ENCODE data around the gene TAS2R50. TPM values are rescaled to one million over a fixed set of nuclear protein-coding genes. Genes with fewer than 3 reads are reported as not detected.

The TAS2R50 gene
- total RNA-seq, 8 experiments from 2014 or later = 0.75 to 7.2 (median 1.8) TPM

GRCh38 chr12:10982244-10982643 is 4.5 kb downstream of the TAS2R50 start:
- 39 to 100% (median 94%) methylated on average over 1 to 5 of the region's 5 CpGs; no CpG with 5 or more reads in 1 of the 10 experiments for WGBS, 10 experiments
- ATAC-seq (replicated peaks in 6 of 8) = peak in 1 of 8 experiments; percentile 32
- no peak overlapping the region for H3K27ac ChIP-seq
- H3K4me3 ChIP-seq = no peak overlapping the region
- H3K4me1 ChIP-seq (replicated peaks in 1 of 2) = no peaks in the 10 kb centered on the region
- in situ Hi-C loops (cut with MboI; ENCODE audit: low pct_unique_long_range_greater_than_20kb in 2 of 9, low sequenced_read_pairs in 9 of 9, unreplicated experiment in 9 of 9) = no loop called here

GRCh38 chr12:10974965-10975364 is 11.7 kb downstream of the TAS2R50 start:
- no peak for ATAC-seq (replicated peaks in 6 of 8)
- 38 to 100% (median 95%) methylated on average over 1 to 3 of the region's 3 CpGs for WGBS, 10 experiments
- in situ Hi-C loops (cut with MboI; ENCODE audit: low pct_unique_long_range_greater_than_20kb in 2 of 9, low sequenced_read_pairs in 9 of 9, unreplicated experiment in 9 of 9) = loop anchor here in 2 of 9 experiments (25.0 kb wide), 1 partner anchor 212 kb away; the partner anchor contains the start of gene TAS2R42 (in 2 of the 2)
- H3K4me1 ChIP-seq (replicated peaks in 1 of 2) = no peaks in the 10 kb centered on the region
- no peak overlapping the region for H3K27ac ChIP-seq
- H3K4me3 ChIP-seq = no peak overlapping the region

- ATAC-seq (replicated peaks in 6 of 8) = peak in 1 of 8 experiments; percentile 26
- in situ Hi-C loops (cut with MboI; ENCODE audit: low pct_unique_long_range_greater_than_20kb in 2 of 9, low sequenced_read_pairs in 9 of 9, unreplicated experiment in 9 of 9) = loop anchor here in 2 of 9 experiments (25.0 kb wide), 1 partner anchor 218 kb away; the partner anchor contains the start of gene TAS2R42 (in 2 of the 2)
- Histone ChIP-seq H3K27ac (no peak overlapping the region), H3K4me3 (no peak overlapping the region), H3K4me1 (replicated peaks in 1 of 2) (no peaks in the 10 kb centered on the region)
- WGBS, 10 experiments = 60 to 100% (median 95%) methylated on average over 1 to 7 of the region's 15 CpGs
These were observed 17.8 kb downstream of the TAS2R50 start for GRCh38 chr12:10968765-10969456.

GRCh38 chr12:10967409-10967808 is 19.3 kb downstream of the TAS2R50 start:
- in situ Hi-C loops (cut with MboI; ENCODE audit: low pct_unique_long_range_greater_than_20kb in 2 of 9, low sequenced_read_pairs in 9 of 9, unreplicated experiment in 9 of 9) = loop anchor here in 2 of 9 experiments (25.0 kb wide), 1 partner anchor 220 kb away; the partner anchor contains the start of gene TAS2R42 (in 2 of the 2)
- no peak for ATAC-seq (replicated peaks in 6 of 8)
- H3K4me3 ChIP-seq = no peak overlapping the region
- WGBS, 10 experiments = 13 to 100% (median 50%) methylated on average over 1 to 2 of the region's 2 CpGs; no CpG with 5 or more reads in 4 of the 10 experiments
- no peaks in the 10 kb centered on the region for H3K4me1 ChIP-seq (replicated peaks in 1 of 2)
- no peak overlapping the region for H3K27ac ChIP-seq

- Histone ChIP-seq H3K4me1 (replicated peaks in 1 of 2) (no peaks in the 10 kb centered on the region), H3K27ac (no peak overlapping the region), H3K4me3 (no peak overlapping the region)
- in situ Hi-C loops (cut with MboI; ENCODE audit: low pct_unique_long_range_greater_than_20kb in 2 of 9, low sequenced_read_pairs in 9 of 9, unreplicated experiment in 9 of 9) = loop anchor here in 2 of 9 experiments (25.0 kb wide), 1 partner anchor 221 kb away; the partner anchor contains the start of gene TAS2R42 (in 2 of the 2)
- ATAC-seq (replicated peaks in 6 of 8) = no peak
These were observed 20.4 kb downstream of the TAS2R50 start for GRCh38 chr12:10966314-10966713.

- in situ Hi-C loops (cut with MboI; ENCODE audit: low pct_unique_long_range_greater_than_20kb in 2 of 9, low sequenced_read_pairs in 9 of 9, unreplicated experiment in 9 of 9) = loop anchor here in 2 of 9 experiments (25.0 kb wide), 1 partner anchor 222 kb away; the partner anchor contains the start of gene TAS2R42 (in 2 of the 2)
- ATAC-seq (replicated peaks in 6 of 8) = peak in 2 of 8 experiments; percentile 27 to 57
- WGBS, 10 experiments = 43 to 100% (median 100%) methylated on average over 1 of the region's 1 CpG; no CpG with 5 or more reads in 1 of the 10 experiments
- Histone ChIP-seq H3K27ac (no peak overlapping the region), H3K4me1 (replicated peaks in 1 of 2) (no peaks in the 10 kb centered on the region), H3K4me3 (no peak overlapping the region)
These were observed 21.2 kb downstream of the TAS2R50 start for GRCh38 chr12:10965476-10965875.

- Histone ChIP-seq H3K4me1 (replicated peaks in 1 of 2) (no peaks in the 10 kb centered on the region), H3K27ac (no peak overlapping the region), H3K4me3 (no peak overlapping the region)
- ATAC-seq (replicated peaks in 6 of 8) = no peak
- WGBS, 10 experiments = 40 to 100% (median 87%) methylated on average over 1 to 4 of the region's 4 CpGs; no CpG with 5 or more reads in 1 of the 10 experiments
- in situ Hi-C loops (cut with MboI; ENCODE audit: low pct_unique_long_range_greater_than_20kb in 2 of 9, low sequenced_read_pairs in 9 of 9, unreplicated experiment in 9 of 9) = loop anchor here in 2 of 9 experiments (25.0 kb wide), 1 partner anchor 227 kb away; the partner anchor contains the start of gene TAS2R42 (in 2 of the 2)
These were observed 26.5 kb downstream of the TAS2R50 start for GRCh38 chr12:10960211-10960610.

- H3K4me1 ChIP-seq (replicated peaks in 1 of 2) = no peaks in the 10 kb centered on the region
- 57 to 100% (median 94%) methylated on average over 1 to 2 of the region's 2 CpGs; no CpG with 5 or more reads in 3 of the 10 experiments for WGBS, 10 experiments
- H3K27ac ChIP-seq = no peak overlapping the region
- ATAC-seq (replicated peaks in 6 of 8) = peak in 1 of 8 experiments; percentile 36
- no peak overlapping the region for H3K4me3 ChIP-seq
- in situ Hi-C loops (cut with MboI; ENCODE audit: low pct_unique_long_range_greater_than_20kb in 2 of 9, low sequenced_read_pairs in 9 of 9, unreplicated experiment in 9 of 9) = loop anchor here in 2 of 9 experiments (25.0 kb wide), 1 partner anchor 227 kb away; the partner anchor contains the start of gene TAS2R42 (in 2 of the 2)
These were observed 26.9 kb downstream of the TAS2R50 start for GRCh38 chr12:10959804-10960203.

- in situ Hi-C loops (cut with MboI; ENCODE audit: low pct_unique_long_range_greater_than_20kb in 2 of 9, low sequenced_read_pairs in 9 of 9, unreplicated experiment in 9 of 9) = loop anchor here in 2 of 9 experiments (25.0 kb wide), 1 partner anchor 230 kb away; the partner anchor contains the start of gene TAS2R42 (in 2 of the 2)
- Histone ChIP-seq H3K27ac (no peak overlapping the region), H3K4me1 (replicated peaks in 1 of 2) (no peaks in the 10 kb centered on the region), H3K4me3 (no peak overlapping the region)
- no peak for ATAC-seq (replicated peaks in 6 of 8)
These were observed 29.0 kb downstream of the TAS2R50 start for GRCh38 chr12:10957741-10958140.

GRCh38 chr12:10956085-10956484 is 30.6 kb downstream of the TAS2R50 start:
- in situ Hi-C loops (cut with MboI; ENCODE audit: low pct_unique_long_range_greater_than_20kb in 2 of 9, low sequenced_read_pairs in 9 of 9, unreplicated experiment in 9 of 9) = loop anchor here in 2 of 9 experiments (25.0 kb wide), 1 partner anchor 231 kb away; the partner anchor contains the start of gene TAS2R42 (in 2 of the 2)
- Histone ChIP-seq H3K27ac (no peak overlapping the region), H3K4me1 (replicated peaks in 1 of 2) (no peaks in the 10 kb centered on the region), H3K4me3 (no peak overlapping the region)
- ATAC-seq (replicated peaks in 6 of 8) = no peak

GRCh38 chr12:10952645-10953044 is 34.1 kb downstream of the TAS2R50 start:
- no peak overlapping the region for H3K27ac ChIP-seq
- H3K4me3 ChIP-seq = no peak overlapping the region
- in situ Hi-C loops (cut with MboI; ENCODE audit: low pct_unique_long_range_greater_than_20kb in 2 of 9, low sequenced_read_pairs in 9 of 9, unreplicated experiment in 9 of 9) = loop anchor here in 2 of 9 experiments (25.0 kb wide), 1 partner anchor 235 kb away; the partner anchor contains the start of gene TAS2R42 (in 2 of the 2)
- H3K4me1 ChIP-seq (replicated peaks in 1 of 2) = no peaks in the 10 kb centered on the region
- ATAC-seq (replicated peaks in 6 of 8) = no peak
- WGBS, 10 experiments = 45 to 100% (median 94%) methylated on average over 2 to 4 of the region's 4 CpGs; no CpG with 5 or more reads in 1 of the 10 experiments

GRCh38 chr12:10943167-10943566 is 43.5 kb downstream of the TAS2R50 start:
- ATAC-seq (replicated peaks in 6 of 8) = no peak
- in situ Hi-C loops (cut with MboI; ENCODE audit: low pct_unique_long_range_greater_than_20kb in 2 of 9, low sequenced_read_pairs in 9 of 9, unreplicated experiment in 9 of 9) = no loop called here
- H3K27ac ChIP-seq = no peak overlapping the region
- 60 to 100% (median 96%) methylated on average over 1 to 2 of the region's 2 CpGs; no CpG with 5 or more reads in 1 of the 10 experiments for WGBS, 10 experiments
- H3K4me1 ChIP-seq (replicated peaks in 1 of 2) = no peaks in the 10 kb centered on the region
- no peak overlapping the region for H3K4me3 ChIP-seq

- Histone ChIP-seq H3K4me1 (replicated peaks in 1 of 2) (no peaks in the 10 kb centered on the region), H3K4me3 (no peak overlapping the region), H3K27ac (no peak overlapping the region)
- WGBS, 10 experiments = 53 to 100% (median 82%) methylated on average over 1 to 2 of the region's 4 CpGs; no CpG with 5 or more reads in 4 of the 10 experiments
- in situ Hi-C loops (cut with MboI; ENCODE audit: low pct_unique_long_range_greater_than_20kb in 2 of 9, low sequenced_read_pairs in 9 of 9, unreplicated experiment in 9 of 9) = no loop called here
- ATAC-seq (replicated peaks in 6 of 8) = peak in 1 of 8 experiments; percentile 19
These were observed 44.6 kb downstream of the TAS2R50 start for GRCh38 chr12:10941916-10942607.
